CD14-positive monocyte (primary cell): Measurements from ENCODE around the gene ZDHHC11. TPM values are rescaled to one million over a fixed set of nuclear protein-coding genes. Genes with fewer than 3 reads are reported as not detected.

ENCODE experiments used
- DNase-seq, 3 donors: peaks; one replicate each; pipeline ENCODE4 v3.0.0-alpha.2; 2011 to 2022
- H2AFZ ChIP-seq: 2 replicates; pipeline ENCODE4 v1.6.0; 2012; ENCODE audit warnings: mild to moderate bottlenecking, low read depth, low read length, inconsistent platforms; ENCODE audit not compliant: insufficient read depth, poor library complexity, severe bottlenecking
- H3K27ac ChIP-seq, 2 donors: 1 replicate in 1 of 2; 2 replicates in 1 of 2; pipeline ENCODE4 v1.5.1; 2012 to 2013; ENCODE audit warnings: low read length in 2 of 2, control low read depth in 1 of 2, inconsistent platforms in 1 of 2, low read depth in 1 of 2, mild to moderate bottlenecking in 1 of 2
- H3K27me3 ChIP-seq, 2 donors: one replicate each; pipeline versions ENCODE4 v1.6.0 to v1.6.1; 2011 to 2013; ENCODE audit warnings: low read length in 2 of 2; ENCODE audit not compliant: control insufficient read depth in 2 of 2, insufficient read depth in 2 of 2
- H3K36me3 ChIP-seq, 2 donors: replicated peaks in 1 of 2; 1 replicate in 1 of 2; 2 replicates in 1 of 2; pipeline versions ENCODE4 v1.5.1 to v1.6.1; 2012 to 2013; ENCODE audit warnings: low read length in 2 of 2, control low read depth in 1 of 2, inconsistent platforms in 1 of 2, mild to moderate bottlenecking in 1 of 2; ENCODE audit not compliant: insufficient read depth in 2 of 2, control insufficient read depth in 1 of 2
- H3K4me1 ChIP-seq, 2 donors: 1 replicate in 1 of 2; 2 replicates in 1 of 2; pipeline versions ENCODE4 v1.5.1 to v1.6.1; 2012 to 2013; ENCODE audit warnings: low read length in 2 of 2, control low read depth in 1 of 2, inconsistent platforms in 1 of 2, mild to moderate bottlenecking in 1 of 2, moderate library complexity in 1 of 2; ENCODE audit not compliant: insufficient read depth in 2 of 2, control insufficient read depth in 1 of 2
- H3K4me2 ChIP-seq: replicated peaks from 2 replicates; pipeline ENCODE3; 2012; ENCODE audit warnings: low read length, moderate library complexity, mild to moderate bottlenecking; ENCODE audit not compliant: poor library complexity, severe bottlenecking; ENCODE audit errors: extremely low read depth
- H3K4me3 ChIP-seq, 3 experiments: fragments of 200-600 bp in 1 of 3; sonication (generic) in 1 of 3; replicated peaks in 1 of 3; 1 replicate in 2 of 3; 2 replicates in 1 of 3; pipeline ENCODE4 v1.5.1; 2011 to 2013; ENCODE audit warnings: low read length in 3 of 3, mild to moderate bottlenecking in 3 of 3, control low read depth in 2 of 3, low read depth in 2 of 3, inconsistent platforms in 1 of 3, moderate library complexity in 1 of 3
- H3K79me2 ChIP-seq: 2 replicates; pipeline ENCODE4 v1.6.0; 2012; ENCODE audit warnings: mild to moderate bottlenecking, control low read depth, inconsistent platforms, low read length, moderate library complexity; ENCODE audit not compliant: insufficient read depth
- H3K9ac ChIP-seq: 2 replicates; pipeline ENCODE4 v1.6.0; 2017; ENCODE audit warnings: low read length, mild to moderate bottlenecking; ENCODE audit not compliant: insufficient read depth, poor library complexity, severe bottlenecking
- H3K9me3 ChIP-seq, 2 donors: replicated peaks in 1 of 2; 1 replicate in 1 of 2; 2 replicates in 1 of 2; pipeline versions ENCODE4 v1.5.1 to v1.6.1; 2012 to 2013; ENCODE audit warnings: low read length in 2 of 2, control low read depth in 1 of 2; ENCODE audit not compliant: control insufficient read depth in 1 of 2, insufficient read depth in 1 of 2
- H4K20me1 ChIP-seq: 2 replicates; pipeline ENCODE4 v1.6.0; 2012; ENCODE audit warnings: mild to moderate bottlenecking, low read length, control low read depth, moderate library complexity; ENCODE audit not compliant: insufficient read depth
- H3K27ac Mint-ChIP-seq, 7 donors: one replicate each; pipeline ENCODE4 v1.8.0; 2020; ENCODE audit warnings: mild to moderate bottlenecking in 7 of 7, mixed read lengths in 7 of 7, moderate library complexity in 6 of 7, inconsistent platforms in 2 of 7
- H3K27me3 Mint-ChIP-seq, 3 donors: one replicate each; pipeline ENCODE4 v1.8.0; 2021 to 2022; ENCODE audit warnings: low read depth in 3 of 3, mild to moderate bottlenecking in 3 of 3, mixed read lengths in 3 of 3, moderate library complexity in 3 of 3, inconsistent platforms in 1 of 3
- H3K36me3 Mint-ChIP-seq, 2 donors: one replicate each; pipeline ENCODE4 v1.8.0; 2020; ENCODE audit warnings: mixed read lengths in 2 of 2, inconsistent platforms in 1 of 2, mild to moderate bottlenecking in 1 of 2
- H3K4me1 Mint-ChIP-seq: one replicate; pipeline ENCODE4 v1.8.0; 2020; ENCODE audit warnings: mild to moderate bottlenecking, mixed read lengths
- H3K4me3 Mint-ChIP-seq, 2 donors: one replicate each; pipeline ENCODE4 v1.8.0; 2020; ENCODE audit warnings: mild to moderate bottlenecking in 2 of 2, mixed read lengths in 2 of 2, moderate library complexity in 1 of 2
- H3K9me3 Mint-ChIP-seq, 7 donors: one replicate each; pipeline ENCODE4 v1.8.0; 2020 to 2022; ENCODE audit warnings: mixed read lengths in 7 of 7, mild to moderate bottlenecking in 6 of 7, moderate library complexity in 6 of 7, inconsistent platforms in 2 of 7
- WGBS: methylation state at CpG from one replicate; pipeline ENCODE4 v1.1.5; 2013; ENCODE audit warnings: missing lambda C conversion rate; ENCODE audit not compliant: insufficient coverage; 5-methylcytosine and 5-hydroxymethylcytosine counted together
- intact Hi-C, 2 donors: fragments of 100-400 bp; cut with micrococcal nuclease; formaldehyde crosslinking; loops; one replicate each; pipeline versions ENCODE4 v1.15.0 to v1.15.1; 2023
- polyA plus RNA-seq, 3 donors: library from polyadenylated mRNA; depleted of rRNA in 1 of 3; unstranded in 2 of 3; stranded (reverse) in 1 of 3; fragments of 300-500 nt in 2 of 3; fragments of >200 nt in 1 of 3; fragmentation: Illumina TruSeq in 2 of 3; gene quantifications; 1 replicate in 2 of 3; 2 replicates in 1 of 3; pipeline ENCODE4 v1.2.3, GENCODE V29; 2012 to 2021
- TF ChIP-seq, protein P1 (sequence below): fragments of 200-600 bp; IDR thresholded peaks from one replicate; pipeline ENCODE4 v1.8.0; 2022; ENCODE audit warnings: antibody characterized with exemption, mild to moderate bottlenecking

ZDHHC11 gene
- polyA plus RNA-seq, 3 donors = 1.8 TPM; not detected in 2

DNA sequence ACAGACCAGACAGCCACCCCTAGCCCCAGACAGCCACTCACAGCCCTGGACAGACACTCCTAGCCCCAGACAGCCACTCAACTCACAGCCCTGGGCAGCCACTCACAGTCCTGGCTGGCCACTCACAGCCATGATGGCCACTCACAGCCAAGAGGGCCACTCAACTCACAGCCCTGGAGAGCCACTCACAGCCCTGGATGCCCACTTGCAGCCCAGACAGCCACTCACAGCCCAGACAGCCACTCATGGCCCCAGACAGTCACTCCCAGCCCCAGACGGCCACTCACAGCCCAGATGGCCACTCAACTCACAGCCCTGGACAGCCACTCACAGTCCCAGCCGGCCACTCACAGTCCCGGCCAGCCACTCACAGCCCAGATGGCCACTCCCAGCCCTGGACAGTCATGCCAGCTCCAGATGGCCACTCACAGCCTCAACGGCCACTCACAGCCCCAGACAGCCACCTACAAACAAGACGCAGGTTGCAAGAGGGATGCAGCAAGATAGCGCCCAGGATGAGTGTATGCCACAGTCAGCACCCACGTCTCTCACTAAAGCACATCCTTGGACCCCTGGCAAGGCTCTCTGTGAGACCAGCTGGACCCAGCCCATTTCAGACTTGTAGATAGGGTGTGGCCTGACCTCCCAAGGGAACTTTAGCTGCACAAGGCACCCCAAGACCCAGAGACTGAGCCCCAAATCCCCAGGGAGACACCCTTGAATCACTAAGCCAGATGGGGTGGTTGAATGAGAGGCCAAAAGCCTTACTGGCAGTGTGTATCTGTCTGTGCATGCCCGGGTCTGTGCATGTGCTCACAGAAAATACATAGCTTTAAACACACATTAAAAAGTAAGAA, 88.7 kb downstream of the ZDHHC11 start:
- no peak overlapping the region for H3K27ac ChIP-seq
- WGBS = 97% methylated on average over 7 of the region's 8 CpGs
- Mint-ChIP-seq H3K36me3 (no peaks in the 10 kb centered on the region), H3K27ac (peak overlapping the region in 1 of 7 donors; percentile 55), H3K4me1 (no peaks in the 10 kb centered on the region), H3K4me3 (no peak overlapping the region), H3K9me3 (peaks cover 0 to 7% (median 4%) of the 10 kb centered on the region in 7 donors), H3K27me3 (peaks cover 0 to 16% (median 9%) of the 10 kb centered on the region in 3 donors)
- no peaks in the 10 kb centered on the region for H4K20me1 ChIP-seq
- intact Hi-C loops = loop anchor here in 1 of 2 donors (5.0 kb wide), 1 partner anchor 80 kb away; no protein-coding TSS in a partner anchor
- no peaks in the 10 kb centered on the region for H3K36me3 ChIP-seq
- no peak overlapping the region for H2AFZ ChIP-seq
- peaks cover 0 to 9% of the 10 kb centered on the region in 2 donors for H3K9me3 ChIP-seq
- TF ChIP-seq, protein P1, sequence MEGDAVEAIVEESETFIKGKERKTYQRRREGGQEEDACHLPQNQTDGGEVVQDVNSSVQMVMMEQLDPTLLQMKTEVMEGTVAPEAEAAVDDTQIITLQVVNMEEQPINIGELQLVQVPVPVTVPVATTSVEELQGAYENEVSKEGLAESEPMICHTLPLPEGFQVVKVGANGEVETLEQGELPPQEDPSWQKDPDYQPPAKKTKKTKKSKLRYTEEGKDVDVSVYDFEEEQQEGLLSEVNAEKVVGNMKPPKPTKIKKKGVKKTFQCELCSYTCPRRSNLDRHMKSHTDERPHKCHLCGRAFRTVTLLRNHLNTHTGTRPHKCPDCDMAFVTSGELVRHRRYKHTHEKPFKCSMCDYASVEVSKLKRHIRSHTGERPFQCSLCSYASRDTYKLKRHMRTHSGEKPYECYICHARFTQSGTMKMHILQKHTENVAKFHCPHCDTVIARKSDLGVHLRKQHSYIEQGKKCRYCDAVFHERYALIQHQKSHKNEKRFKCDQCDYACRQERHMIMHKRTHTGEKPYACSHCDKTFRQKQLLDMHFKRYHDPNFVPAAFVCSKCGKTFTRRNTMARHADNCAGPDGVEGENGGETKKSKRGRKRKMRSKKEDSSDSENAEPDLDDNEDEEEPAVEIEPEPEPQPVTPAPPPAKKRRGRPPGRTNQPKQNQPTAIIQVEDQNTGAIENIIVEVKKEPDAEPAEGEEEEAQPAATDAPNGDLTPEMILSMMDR = no peak
- H3K4me3 ChIP-seq = no peak overlapping the region
- no peak for DNase-seq
- no peaks in the 10 kb centered on the region for H3K4me1 ChIP-seq
- H3K9ac ChIP-seq = no peak overlapping the region
- H3K27me3 ChIP-seq = no peaks in the 10 kb centered on the region
- no peaks in the 10 kb centered on the region for H3K79me2 ChIP-seq
- no peak overlapping the region for H3K4me2 ChIP-seq

DNA sequence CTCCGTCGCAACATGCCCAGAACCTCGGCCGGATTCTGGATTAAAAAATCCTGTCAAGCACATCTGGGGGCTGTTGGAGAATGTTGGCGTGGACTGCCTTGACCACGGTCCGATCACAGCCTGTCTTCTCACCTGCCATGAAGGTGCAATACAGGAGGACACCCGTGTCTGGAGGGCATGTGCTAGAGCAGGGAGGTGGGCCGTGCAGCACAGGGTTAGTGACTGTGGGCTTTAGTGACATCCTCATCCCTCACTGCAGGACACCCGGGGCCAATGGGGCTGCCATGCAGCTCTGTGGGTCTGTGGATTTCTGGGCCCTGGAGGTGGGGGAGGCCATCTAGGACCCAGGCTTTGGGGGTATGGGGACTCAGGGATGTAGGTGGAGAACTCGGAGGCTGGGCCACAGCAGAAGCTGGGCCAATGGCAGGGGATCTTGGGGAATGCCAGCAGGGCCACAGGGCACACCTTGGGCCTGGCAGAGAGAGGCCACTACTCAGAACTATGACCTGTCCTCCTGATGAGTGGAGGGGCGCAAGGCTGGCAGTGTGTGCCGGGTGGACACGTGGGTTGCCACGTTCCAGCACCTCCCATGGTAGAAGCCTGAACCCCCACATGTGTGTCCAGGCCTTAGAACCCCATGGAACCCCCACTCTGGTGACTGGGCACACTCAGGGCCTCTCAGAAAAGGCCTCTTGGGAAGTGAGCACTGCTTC, 89.6 kb downstream of the ZDHHC11 start:
- Mint-ChIP-seq H3K4me3 (no peak overlapping the region), H3K36me3 (no peaks in the 10 kb centered on the region), H3K27ac (no peak overlapping the region), H3K9me3 (peaks cover 0 to 7% (median 3%) of the 10 kb centered on the region in 7 donors), H3K27me3 (peaks cover 0 to 14% (median 8%) of the 10 kb centered on the region in 3 donors), H3K4me1 (no peaks in the 10 kb centered on the region)
- Histone ChIP-seq H3K27me3 (no peaks in the 10 kb centered on the region), H3K79me2 (no peaks in the 10 kb centered on the region), H3K36me3 (no peaks in the 10 kb centered on the region), H3K4me3 (no peak overlapping the region), H3K4me2 (no peak overlapping the region), H2AFZ (no peak overlapping the region), H3K4me1 (no peaks in the 10 kb centered on the region), H4K20me1 (no peaks in the 10 kb centered on the region), H3K9me3 (peaks cover 0 to 6% of the 10 kb centered on the region in 2 donors), H3K27ac (no peak overlapping the region), H3K9ac (no peak overlapping the region)
- TF ChIP-seq, protein P1 = no peak
- DNase-seq = no peak
- WGBS = 80% methylated on average over 13 of the region's 15 CpGs
- intact Hi-C loops = loop anchor here in 1 of 2 donors (5.0 kb wide), 1 partner anchor 81 kb away; no protein-coding TSS in a partner anchor
